Activated CD4-positive, alpha-beta T cell treated with anti-CD3 and anti-CD28 coated beads, Interleukin-2, amount 50 U/mL, for 4 hours (primary cell): ENCODE data around the gene MPZL3.
A peak's percentile ranks its signal among the peaks of the same experiment; 100 is the strongest.

Experiments
- DNase-seq, 2 experiments: peaks; one replicate each; pipeline ENCODE4 v3.0.0-alpha.2; 2020

Gene MPZL3

DNA sequence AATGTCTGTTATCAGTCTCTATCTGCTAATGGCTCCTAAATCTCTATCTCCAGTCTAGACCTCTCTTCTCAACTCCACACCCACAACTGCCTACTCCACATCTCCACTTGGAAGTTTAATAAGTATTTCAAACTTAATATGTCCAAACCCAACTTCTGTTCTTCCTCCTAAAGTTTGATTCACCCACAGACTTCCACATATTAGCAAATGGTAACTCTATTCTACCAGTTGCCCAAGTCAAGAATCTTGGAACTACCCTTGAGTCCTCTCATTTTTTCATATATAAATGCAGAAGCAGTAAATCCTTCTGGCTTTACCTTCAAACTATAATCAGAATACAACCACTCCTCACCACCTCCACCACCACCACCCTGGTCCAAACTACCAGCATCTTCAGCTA lies 20.7 kb downstream of the MPZL3 start:
- no peak for DNase-seq

DNA sequence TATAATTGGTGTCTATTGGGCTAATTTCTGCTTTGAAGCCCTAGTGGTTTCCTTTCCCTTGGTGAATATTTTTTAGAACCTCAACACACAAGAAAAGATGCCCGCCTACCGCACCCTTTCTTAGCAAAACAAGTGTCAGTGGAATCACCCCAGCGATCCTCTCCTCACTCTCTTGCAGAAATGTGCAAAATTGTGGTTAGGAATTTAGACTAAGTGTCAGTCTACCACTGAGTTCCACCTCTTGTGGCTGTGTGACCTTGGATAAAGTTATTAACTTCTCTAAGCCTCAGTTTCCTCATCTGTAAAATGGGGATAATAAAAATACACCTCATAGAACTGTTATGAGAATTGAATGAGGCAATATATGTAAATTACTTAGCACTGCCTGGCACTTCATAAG lies 22.1 kb downstream of the MPZL3 start:
- no peak for DNase-seq

DNA sequence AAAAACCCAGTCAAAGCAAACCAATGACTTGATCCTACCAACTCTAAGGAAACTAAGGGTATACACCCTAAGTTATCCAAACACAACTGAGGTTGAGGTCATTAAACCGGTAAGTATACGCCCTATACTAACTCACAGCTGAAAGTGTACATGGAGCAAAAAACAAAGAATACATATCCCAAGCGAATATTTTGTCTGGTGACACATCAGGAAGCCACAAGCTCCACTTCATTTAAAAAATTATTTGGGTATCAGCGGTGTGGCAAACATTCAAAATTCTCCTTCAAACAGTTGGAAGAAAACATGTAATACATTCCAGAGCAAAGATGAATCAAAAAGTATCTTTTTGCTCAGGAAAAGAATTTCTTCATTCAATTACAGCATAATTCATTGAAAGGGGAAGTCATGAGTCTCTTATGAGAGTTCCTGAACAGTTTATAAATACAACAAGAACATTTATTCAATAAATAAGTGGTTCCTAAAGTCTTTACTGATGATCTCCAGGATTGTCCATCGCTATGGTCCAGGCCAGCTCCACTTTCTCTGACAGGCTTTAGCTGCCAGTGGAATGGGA lies 22.8 kb downstream of the MPZL3 start:
- DNase-seq: no peak

DNA sequence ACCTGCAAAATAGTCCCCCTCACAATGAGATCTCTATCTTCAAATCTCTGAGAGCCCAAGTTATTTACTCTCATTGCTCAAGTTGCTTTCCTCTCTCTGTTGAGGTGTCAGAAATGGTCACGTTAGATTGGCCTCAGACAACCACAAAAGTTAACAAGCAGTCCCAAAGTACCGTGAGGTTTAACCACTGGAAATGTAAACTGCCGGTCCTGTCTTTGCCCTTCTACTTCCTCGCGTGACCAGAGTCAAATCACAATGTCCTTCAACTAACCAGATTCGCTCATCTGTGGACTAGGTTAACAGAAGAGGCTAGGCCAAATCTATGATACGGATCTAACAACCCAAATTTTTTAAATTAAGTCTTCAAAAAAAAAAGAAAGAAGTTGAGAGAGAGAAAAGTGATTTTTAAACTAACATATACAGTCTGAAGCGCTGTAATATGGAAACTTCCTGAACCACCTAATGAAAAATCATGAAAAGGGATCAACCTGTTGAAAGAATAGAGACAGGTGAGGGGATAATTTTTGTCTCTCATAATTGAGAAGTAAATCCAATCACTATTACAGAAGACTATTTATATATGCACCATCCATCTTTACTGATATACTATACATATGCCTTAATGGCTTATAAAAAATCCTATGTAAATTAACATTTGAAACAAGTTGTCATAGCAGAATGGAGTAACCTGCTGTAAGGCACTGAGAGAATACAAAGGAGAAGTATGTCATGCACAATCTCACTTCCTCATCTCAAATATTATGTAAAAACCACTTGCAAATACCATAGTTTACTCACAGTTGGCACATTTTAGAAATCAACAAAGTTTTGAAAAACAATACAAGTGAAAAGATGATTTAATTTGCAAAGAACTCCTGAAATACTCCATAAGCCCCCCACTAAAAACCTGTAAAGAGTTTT lies 24.0 kb downstream of the MPZL3 start:
- no peak for DNase-seq

DNA sequence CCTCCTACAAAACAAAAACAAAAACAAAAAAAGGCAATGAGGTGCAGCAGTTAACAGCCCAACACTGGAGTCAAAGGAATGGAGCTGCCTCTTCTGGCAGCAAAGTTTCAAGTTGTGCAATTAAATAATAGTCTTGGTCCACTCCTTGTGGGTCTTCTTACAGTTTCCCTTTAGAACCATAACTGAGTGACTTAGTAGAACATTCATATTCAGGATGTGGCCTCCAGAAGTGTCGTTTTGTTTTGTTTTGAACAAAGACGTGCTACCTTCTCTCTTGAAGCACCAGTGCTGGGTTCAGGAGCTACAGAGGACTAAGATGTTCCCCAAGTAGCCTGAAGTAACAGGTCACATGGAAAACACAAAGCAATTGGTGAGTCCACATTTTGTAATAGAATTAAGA lies 25.4 kb downstream of the MPZL3 start:
- DNase-seq: no peak

DNA sequence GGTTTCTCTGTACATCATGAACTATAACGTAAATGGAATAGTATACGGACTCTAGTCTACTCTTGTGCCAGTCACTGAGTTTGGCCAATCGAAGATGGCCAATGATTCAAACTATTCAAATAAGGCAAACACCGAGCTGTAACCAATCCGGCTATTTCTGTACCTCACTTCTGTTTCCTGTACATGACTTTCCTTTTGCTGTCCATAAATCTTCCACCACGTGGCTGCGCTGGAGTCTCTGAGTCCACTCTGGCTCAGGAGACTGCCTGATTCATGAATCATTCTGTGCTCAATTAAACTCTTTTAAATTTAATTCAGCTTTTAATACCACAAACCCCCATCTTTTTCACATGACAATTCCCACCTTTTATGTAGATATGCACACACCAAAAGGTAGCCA lies 25.9 kb downstream of the MPZL3 start:
- DNase-seq: no peak

DNA sequence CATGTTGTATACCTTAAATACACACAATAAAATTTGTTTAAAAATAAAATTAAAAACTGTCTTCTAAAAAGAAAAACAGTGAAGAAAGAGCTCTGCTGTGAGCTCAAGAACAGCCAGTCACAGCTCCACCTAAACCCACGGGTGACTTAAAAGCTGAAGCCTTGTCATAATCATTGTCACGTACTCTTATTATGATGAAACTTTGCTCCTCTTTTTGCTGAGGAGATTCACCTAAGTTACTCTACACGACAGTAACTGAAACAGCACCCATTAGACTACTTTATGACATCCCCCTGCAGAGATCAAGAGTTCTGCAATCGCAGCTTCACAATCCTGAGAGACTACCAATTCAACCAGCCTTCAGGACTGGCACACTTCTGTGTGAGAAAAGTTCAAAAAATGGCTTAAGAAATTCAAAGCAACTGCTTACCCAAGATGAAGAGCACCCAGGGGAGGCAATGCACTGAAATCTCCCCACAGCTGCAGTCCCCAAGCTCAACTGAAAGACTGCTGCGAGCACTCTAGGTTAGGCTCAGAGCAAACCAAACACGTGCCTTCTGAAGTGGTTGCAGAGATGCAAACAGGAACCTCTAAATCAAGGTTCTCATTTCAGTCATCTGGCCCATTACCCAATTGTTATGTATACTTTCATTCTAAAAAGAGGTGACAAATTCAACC lies 27.5 kb downstream of the MPZL3 start, which contains the start of gene JAML:
TSS of gene JAML (minus strand) at position 501 of the 678 bp plus-strand sequence. CDS start 10,145 bp downstream, outside the sequence.
- peak; percentile 36 to 46 for DNase-seq

DNA sequence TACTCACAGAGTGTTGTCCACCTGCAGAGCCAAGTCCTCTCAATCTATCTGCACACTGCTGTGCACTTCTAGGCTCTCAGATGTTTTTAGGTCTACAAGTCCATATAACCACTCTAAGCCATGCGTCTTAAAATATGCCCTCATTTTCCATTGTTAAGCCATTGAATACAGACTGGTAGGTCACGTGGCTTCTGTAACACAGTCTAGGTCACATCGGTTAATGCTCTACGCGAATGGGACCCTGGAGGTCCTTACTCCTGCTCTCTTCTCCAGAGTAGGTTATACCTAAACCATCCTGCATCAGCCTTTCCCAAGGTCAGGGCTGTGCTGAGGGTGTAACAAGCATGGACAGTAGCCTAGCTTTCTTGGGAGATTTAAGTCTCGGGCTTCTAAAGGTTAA lies 28.2 kb downstream of the MPZL3 start:
- DNase-seq: no peak

DNA sequence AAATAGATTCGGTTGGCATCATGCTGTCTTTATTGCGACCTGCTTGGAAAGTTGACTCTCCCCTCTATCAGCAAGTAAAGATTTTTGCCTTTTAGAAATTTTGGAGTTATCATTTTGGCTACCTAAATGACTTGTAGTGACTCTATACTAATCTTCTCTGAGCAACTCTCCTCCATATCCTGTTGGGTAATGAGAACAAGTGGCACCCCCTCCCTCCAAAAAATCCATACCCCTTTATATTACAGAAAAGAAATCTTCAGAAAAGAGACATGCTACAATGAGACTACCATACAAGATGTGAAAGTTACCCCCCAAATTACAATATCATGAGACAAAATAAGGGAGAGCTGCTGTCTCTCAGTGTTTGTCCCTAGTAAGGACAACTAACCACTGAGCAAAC lies 28.6 kb downstream of the MPZL3 start:
- DNase-seq: no peak

DNA sequence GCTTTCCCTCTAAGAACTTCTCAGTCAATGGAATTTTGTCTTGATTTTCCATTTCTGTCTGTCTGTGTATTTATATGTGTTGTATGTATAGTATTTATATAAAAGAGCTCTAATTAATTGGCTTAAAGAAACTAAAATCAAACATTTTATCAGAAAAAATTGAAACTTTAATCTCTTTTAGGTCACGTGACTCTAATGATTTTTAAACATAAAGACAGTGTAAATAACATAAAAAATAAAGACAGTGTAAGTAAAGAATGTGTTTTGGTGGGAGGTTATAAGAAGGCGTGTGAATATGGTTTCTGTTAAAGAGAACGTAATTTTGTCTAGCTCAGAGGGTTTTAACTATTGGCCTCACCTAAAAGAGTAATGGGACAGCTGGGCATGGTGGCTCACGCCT lies 29.7 kb downstream of the MPZL3 start:
- DNase-seq: no peak

DNA sequence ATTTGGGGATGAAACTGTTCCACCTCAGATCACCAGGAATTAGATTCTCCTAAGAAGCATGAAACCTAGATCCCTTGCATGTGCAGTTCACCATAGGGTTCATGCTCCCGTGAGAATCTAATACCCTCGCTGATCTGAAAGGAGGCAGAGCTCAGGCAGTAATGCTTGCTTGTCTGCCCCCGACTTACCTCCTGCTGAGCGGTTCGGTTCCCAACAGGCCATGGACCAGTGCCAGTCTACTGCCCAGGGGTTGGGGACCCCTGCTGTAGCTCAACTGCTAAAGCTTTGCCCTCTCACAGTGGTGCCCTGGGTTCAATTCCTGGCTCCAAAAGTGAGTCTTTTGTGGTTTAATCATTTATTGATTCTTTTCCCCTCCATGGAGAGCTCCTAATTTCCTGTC lies 30.7 kb downstream of the MPZL3 start:
- no peak for DNase-seq

DNA sequence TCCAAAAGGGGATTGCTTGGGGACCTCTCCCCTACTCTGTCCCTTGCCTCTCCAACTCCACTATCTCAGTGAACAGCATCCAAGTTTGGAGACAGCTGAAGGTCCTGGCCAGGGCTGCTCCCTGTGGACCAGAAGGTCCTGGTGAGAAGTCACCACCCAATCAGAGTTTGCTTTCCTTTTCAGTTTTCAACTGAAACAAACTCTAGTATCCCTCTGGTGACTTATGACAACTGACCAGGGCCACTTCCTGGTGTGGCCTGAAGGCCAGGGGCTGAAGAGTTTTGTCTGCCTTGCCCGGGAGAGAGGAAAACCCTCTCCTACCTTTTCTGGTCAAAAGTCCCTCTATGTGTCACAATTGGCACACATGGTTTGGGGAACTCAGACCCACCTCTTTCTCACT lies 32.4 kb downstream of the MPZL3 start:
- no peak for DNase-seq

DNA sequence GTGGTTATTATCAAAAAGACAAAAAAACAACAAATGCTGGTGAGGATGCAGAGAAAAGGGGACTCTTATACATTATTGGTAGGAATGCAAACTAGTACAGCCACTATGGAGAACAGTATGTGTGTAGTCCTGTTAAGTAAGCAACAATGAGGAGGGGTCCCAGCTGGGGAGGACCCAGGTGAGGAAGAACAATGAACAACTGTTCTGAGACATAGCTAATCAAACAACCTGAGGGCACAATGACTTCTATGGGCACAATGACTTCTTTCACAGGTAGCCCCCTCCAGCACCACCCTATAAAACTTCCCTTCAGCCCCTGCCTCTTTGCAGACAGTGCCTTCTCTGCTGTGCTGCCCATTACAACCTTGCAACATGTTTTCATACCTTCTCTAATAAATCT lies 32.9 kb downstream of the MPZL3 start:
- no peak for DNase-seq

DNA sequence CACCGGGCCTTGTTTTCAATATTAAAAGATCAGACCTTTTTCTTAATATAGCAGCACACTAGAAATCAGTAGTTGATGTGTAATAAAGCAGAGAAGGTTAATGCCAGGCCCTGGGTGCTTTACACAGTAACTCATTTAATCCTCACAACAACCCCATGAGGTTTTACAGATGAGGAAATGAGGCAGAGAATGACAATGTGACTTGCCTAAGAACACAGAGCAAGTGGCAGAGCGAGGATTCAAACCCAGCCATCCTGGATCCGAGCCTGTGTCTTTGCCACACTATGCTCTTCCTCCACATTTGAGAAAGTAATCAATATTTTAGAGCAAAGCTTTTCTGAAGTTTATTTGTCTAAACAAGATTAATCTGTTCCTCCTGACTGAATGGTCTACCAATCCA lies 34.6 kb downstream of the MPZL3 start:
- DNase-seq: no peak

DNA sequence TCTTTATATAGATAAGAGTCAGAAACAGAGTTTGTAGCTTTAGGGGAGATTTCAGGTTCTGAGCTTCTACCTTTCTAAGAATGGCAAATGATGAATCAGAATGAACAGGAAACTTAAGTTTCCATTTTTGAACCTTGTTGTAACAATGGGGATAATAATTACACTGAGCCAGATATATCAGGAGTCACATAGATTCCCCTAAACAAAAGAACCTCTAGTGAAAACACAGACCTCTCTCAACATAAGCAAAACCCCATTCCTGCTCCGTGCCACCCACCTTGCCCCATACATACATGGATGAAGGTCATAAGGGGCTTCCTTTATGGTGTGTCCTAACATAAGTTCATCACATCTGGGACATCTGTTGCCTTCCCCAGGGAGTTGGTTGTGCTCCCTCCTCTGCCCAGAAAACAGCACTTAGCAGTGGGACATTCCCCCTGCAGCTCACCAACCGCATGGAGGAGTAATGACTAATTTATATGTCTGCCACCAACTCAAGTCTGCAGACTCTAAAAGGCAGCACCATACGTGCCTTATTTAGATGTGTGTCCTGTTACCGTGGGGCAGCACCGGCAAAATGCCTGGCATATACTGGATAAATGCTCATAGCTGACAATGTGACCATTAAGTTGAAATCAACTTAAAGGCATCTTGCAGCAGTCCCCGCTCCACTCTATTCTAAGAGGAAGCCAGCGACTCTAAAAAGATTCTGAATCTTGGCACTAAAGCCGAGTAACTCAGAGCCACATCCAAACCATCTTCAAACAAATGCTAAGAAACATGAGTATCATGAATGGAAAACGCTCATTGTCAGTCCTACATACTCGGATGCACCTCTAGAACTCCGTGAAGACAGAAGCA lies 35.3 kb downstream of the MPZL3 start:
- DNase-seq: peak; percentile 35 to 49

DNA sequence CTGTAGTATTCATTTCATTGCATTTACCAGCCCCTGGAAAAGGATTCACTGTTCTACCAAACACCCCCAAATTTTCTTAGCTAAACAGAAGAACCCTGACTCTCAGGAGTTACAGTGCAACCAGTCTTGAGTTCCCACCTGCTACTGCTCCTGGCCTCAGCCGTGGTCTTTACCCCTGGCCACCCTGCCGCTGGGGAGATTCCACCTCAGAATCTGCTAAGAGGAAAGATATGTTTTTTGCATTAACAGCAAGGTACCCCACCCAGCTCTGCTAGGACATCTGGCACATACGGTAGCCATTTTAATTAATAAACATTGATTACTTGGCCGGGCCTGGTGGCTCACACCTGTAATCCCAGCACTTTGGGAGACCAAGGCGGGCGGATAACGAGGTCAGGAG lies 36.4 kb downstream of the MPZL3 start:
- DNase-seq: no peak

DNA sequence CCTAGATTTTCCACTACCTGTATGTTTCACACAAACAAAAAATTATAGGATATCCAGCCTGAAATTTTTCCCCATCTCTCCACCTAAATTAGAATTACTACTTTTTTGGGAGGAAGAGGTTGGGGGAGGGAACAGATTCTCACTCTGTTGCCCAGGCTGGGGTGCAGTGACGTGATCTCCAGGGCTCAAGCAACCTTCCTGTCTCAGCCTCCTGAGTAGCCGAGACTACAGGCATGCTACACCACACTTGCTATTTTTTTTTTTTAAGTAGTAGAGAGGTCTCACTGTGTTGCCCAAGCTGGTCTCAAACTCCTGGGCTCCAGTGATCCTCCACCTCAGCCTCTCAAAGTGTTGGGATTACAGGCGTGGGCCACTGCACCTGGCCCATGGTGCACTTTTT lies 36.9 kb downstream of the MPZL3 start:
- DNase-seq: no peak

DNA sequence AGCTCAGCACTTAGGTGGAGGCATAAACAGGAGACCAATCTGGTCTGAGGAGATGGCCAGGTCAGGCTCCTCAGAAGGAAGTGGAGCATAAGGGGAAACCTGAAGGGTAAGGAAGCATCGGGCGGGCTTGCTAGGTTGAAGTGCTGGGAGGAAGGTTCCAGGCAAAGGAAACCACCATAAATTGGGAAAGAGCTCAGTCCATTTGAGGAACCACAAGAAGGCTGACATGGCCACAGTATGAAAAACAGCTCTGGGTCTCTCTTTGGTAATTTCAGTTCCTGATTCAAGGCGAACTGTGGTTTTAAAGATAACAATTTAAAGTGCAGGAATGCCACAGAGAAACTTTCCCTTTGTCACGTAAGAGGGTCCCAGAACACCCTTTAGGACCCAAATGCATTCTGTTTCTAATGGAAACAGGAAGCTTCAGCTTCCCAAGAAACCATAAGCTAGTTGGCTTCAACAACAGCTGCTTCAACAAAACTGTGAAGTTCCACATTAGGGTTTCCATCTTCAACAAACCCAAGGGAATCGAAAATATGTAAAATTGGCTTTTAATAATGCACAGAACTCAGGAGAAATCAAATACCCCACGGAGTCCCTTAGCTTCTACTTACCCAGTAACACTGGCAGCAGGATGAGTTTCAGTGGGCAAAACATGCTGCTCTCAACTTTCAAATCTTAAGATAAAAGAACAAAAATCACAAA lies 37.8 kb downstream of the MPZL3 start:
- DNase-seq: no peak

DNA sequence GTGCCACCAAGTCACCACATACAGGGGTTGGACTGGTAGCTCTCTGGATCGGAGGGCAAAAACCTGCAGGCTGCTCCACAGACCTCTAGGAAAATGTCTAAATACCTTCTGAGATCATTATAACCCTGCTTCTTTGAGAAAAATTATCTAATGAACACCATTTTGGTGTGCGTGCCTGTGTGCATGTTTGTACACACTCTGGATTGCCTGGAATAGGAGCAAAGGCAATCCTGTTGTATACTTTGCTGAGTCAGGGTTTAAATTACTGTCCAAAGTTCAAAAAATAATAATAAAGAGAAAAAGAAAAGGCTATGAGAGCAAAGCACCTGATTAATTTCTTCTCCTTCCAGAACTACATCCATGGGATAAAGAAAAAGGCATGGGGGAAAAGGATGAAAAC lies 38.4 kb downstream of the MPZL3 start:
- no peak for DNase-seq

DNA sequence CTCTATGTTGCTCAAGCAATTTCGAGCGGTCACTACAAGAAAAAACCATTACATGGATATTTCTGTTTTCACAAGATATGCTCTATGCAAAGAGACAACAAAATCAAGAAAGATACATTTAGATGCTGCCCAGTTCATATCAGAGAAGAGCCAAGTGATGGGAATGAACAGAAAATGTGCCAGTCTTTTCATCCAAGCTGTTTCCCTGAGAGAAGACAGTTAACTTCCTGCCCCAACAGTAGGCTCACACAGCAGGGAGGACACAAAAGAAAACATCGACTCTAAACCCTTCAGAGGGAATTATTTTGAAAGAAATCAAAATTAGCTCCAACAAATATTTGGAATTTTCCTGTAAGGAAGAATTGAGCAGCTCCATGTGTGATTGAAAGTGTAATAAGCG lies 39.0 kb downstream of the MPZL3 start:
- DNase-seq: no peak

DNA sequence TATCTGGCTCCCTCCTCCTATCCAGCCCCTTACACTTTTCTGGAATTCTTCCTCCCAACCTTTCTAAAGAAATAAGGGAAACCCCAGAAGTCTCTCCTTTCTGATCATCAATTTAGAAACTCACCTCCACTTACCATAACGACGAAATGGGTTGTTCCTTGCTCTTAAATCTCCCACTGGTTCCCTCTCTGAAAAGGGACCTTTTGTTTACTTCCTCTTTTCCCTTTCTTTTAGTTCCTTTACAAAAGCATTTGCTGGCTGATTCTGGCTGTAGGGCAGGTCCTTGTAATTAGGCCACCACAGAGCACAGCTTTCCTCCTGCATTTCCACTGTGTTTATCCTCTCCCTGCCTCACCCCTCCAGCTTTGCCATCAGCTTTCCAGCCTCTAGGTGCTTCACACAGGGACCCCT lies 39.4 kb downstream of the MPZL3 start:
- no peak for DNase-seq

DNA sequence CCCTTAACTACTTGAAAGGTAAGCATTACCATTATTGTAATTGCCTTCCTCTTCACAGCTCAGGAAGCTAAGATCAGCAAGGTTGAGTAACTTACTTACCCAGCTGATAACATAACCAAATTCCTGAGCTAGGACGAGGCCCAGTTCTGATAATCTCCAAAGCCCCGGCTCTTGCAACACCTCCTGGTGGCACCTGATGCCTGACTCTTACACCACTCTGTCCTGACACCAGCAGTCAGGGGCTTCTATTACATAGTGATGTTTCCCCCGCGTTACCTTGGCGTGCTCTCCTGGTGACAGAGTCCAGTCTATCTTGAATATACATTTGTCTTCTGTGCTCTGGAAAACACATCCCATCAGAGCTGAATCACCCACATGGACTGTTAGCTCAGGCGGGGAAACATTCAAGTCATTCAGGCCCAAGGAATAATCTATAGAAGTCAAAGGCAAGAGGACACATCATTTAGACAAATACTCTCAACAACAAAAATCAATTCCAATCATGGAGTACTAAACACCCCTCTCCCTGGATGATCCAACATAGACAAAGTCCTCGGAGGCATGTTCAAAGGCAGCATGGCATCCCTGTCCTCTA lies 39.9 kb downstream of the MPZL3 start:
- DNase-seq: no peak
